CD8-positive, alpha-beta memory T cell (primary cell): ENCODE data around the gene BBS9. TPM values are rescaled to one million over a fixed set of nuclear protein-coding genes. Genes with fewer than 3 reads are reported as not detected.
A peak's percentile ranks its signal among the peaks of the same experiment; 100 is the strongest.

ENCODE experiments used
- CTCF ChIA-PET: fragments of 350-600 bp; sonication (Branson Sonifier 250); formaldehyde crosslinking; loops from one replicate; lab custom pipeline; 2021; ENCODE audit warnings: antibody characterized with exemption; lab: Charles Lee
- POLR2A ChIA-PET: fragments of 350-600 bp; sonication (Branson Sonifier 250); formaldehyde crosslinking; loops from one replicate; lab custom pipeline; 2021; ENCODE audit warnings: antibody characterized with exemption; lab: Charles Lee
- DNase-seq, 5 donors: peaks; one replicate each; pipeline versions ENCODE4 v3.0.0 to v3.0.0-alpha.2; 2020 to 2022; ENCODE audit warnings: mixed read lengths in 1 of 5
- H3K27ac ChIP-seq: one replicate; pipeline ENCODE4 v1.7.0; 2013; ENCODE audit warnings: low read depth, mild to moderate bottlenecking, low read length, moderate library complexity
- H3K27me3 ChIP-seq: 2 replicates; pipeline ENCODE4 v1.7.0; 2013; ENCODE audit warnings: low read length, mild to moderate bottlenecking; ENCODE audit not compliant: insufficient read depth, poor library complexity, severe bottlenecking
- H3K36me3 ChIP-seq: 2 replicates; pipeline ENCODE4 v1.7.0; 2013; ENCODE audit warnings: mild to moderate bottlenecking, low read length, moderate library complexity; ENCODE audit not compliant: insufficient read depth
- H3K4me1 ChIP-seq: 2 replicates; pipeline ENCODE4 v1.7.0; 2013; ENCODE audit warnings: mild to moderate bottlenecking, low read length, moderate library complexity; ENCODE audit not compliant: insufficient read depth
- H3K4me3 ChIP-seq: 2 replicates; pipeline ENCODE4 v1.7.0; 2013; ENCODE audit warnings: mild to moderate bottlenecking, low read length
- H3K9me3 ChIP-seq: 2 replicates; pipeline ENCODE4 v1.7.0; 2013; ENCODE audit warnings: mild to moderate bottlenecking, low read length
- H3K27ac Mint-ChIP-seq, 8 donors: one replicate each; pipeline ENCODE4 v1.8.0; 2020 to 2021; ENCODE audit warnings: mixed read lengths in 8 of 8, mild to moderate bottlenecking in 6 of 8, inconsistent platforms in 3 of 8, moderate library complexity in 3 of 8
- H3K27me3 Mint-ChIP-seq, 2 donors: one replicate each; pipeline ENCODE4 v1.8.0; 2020 to 2021; ENCODE audit warnings: mixed read lengths in 2 of 2, mild to moderate bottlenecking in 1 of 2, moderate library complexity in 1 of 2
- H3K36me3 Mint-ChIP-seq, 3 donors: one replicate each; pipeline ENCODE4 v1.8.0; 2020 to 2021; ENCODE audit warnings: mixed read lengths in 3 of 3, inconsistent platforms in 1 of 3, mild to moderate bottlenecking in 1 of 3
- H3K4me1 Mint-ChIP-seq, 3 donors: one replicate each; pipeline ENCODE4 v1.8.0; 2020 to 2021; ENCODE audit warnings: mixed read lengths in 3 of 3, inconsistent platforms in 1 of 3, mild to moderate bottlenecking in 1 of 3
- H3K4me3 Mint-ChIP-seq, 7 donors: one replicate each; pipeline ENCODE4 v1.8.0; 2020 to 2021; ENCODE audit warnings: mixed read lengths in 7 of 7, mild to moderate bottlenecking in 6 of 7, moderate library complexity in 4 of 7, inconsistent platforms in 2 of 7
- H3K9me3 Mint-ChIP-seq, 5 donors: one replicate each; pipeline ENCODE4 v1.8.0; 2020 to 2022; ENCODE audit warnings: mixed read lengths in 5 of 5, mild to moderate bottlenecking in 3 of 5, moderate library complexity in 2 of 5, inconsistent platforms in 1 of 5
- polyA plus RNA-seq: library from polyadenylated mRNA; unstranded; fragments of 300-500 nt; fragmentation: Illumina TruSeq; gene quantifications from one replicate; pipeline ENCODE4 v1.2.3, GENCODE V29; 2021
- total RNA-seq, 2 experiments: library from RNA; stranded (reverse); gene quantifications; one replicate each; pipeline ENCODE4 v1.2.3, GENCODE V29; 2021

Gene BBS9
- total and polyA plus RNA-seq, 3 experiments from 2014 or later, result 10.0 to 14.6 (median 11.1) TPM

DNA sequence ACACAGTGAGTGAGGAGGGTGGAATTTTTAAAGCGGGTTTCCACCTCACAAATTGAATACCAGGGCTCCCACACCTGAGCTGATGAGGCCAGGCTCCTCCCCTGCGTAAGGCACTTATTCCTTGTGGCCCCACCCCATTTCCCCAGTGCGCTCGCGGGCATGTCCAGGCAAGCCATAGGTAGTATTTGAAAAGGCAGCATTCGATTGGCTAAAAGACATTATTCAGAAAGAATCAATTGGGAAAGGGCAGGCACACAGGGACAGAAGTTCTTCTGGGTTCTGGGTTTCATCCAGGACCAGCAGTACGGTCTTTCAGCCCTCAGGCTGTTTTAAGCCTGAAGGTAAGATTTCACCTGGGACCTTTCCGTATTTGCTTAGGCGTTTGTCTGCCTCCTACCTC, 222.3 kb downstream of the BBS9 start:
- DNase-seq, result no peak
- ChIA-PET CTCF (no interaction called here), POLR2A (no interaction called here)
- Mint-ChIP-seq H3K36me3 (peaks cover 9 to 31% (median 23%) of the 10 kb centered on the region in 3 donors), H3K4me3 (no peak overlapping the region), H3K4me1 (peaks cover 0 to 2% (median 0%) of the 10 kb centered on the region in 3 donors), H3K9me3 (no peaks in the 10 kb centered on the region), H3K27ac (no peak overlapping the region), H3K27me3 (no peaks in the 10 kb centered on the region)
- no peaks in the 10 kb centered on the region for H3K9me3 ChIP-seq
- H3K36me3 ChIP-seq, result no peaks in the 10 kb centered on the region
- no peak overlapping the region for H3K27ac ChIP-seq
- H3K4me3 ChIP-seq, result no peak overlapping the region
- no peaks in the 10 kb centered on the region for H3K27me3 ChIP-seq
- H3K4me1 ChIP-seq, result no peaks in the 10 kb centered on the region

DNA sequence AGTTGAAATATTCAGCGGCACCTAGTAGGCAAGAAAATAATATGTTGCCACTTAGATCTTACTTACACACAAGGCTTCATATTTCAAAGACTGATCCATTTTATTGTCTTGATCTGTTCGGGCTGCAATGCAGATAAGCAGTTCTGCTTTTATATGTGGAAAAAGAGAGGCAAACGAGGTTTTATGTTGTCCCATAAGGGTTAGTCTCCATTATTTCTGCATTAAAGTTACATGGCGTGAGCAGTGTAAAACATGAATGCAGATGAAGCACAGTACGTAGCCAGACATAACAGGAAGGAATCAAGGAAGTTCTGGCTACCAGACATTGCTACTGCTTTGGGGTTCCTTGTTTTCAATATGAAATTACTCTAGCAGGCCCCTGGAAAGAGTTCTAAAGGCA, 224.8 kb downstream of the BBS9 start:
- no peaks in the 10 kb centered on the region for H3K27me3 Mint-ChIP-seq
- no peak overlapping the region for H3K4me3 Mint-ChIP-seq
- H3K9me3 ChIP-seq, result no peaks in the 10 kb centered on the region
- H3K4me1 ChIP-seq, result no peaks in the 10 kb centered on the region
- CTCF ChIA-PET, result no interaction called here
- H3K27me3 ChIP-seq, result no peaks in the 10 kb centered on the region
- DNase-seq, result no peak
- no peaks in the 10 kb centered on the region for H3K36me3 ChIP-seq
- H3K27ac Mint-ChIP-seq, result no peak overlapping the region
- no peak overlapping the region for H3K4me3 ChIP-seq
- POLR2A ChIA-PET, result no interaction called here
- peaks cover 11 to 24% (median 23%) of the 10 kb centered on the region in 3 donors for H3K36me3 Mint-ChIP-seq
- no peak overlapping the region for H3K27ac ChIP-seq
- peaks cover 0 to 2% (median 0%) of the 10 kb centered on the region in 3 donors for H3K4me1 Mint-ChIP-seq
- no peaks in the 10 kb centered on the region for H3K9me3 Mint-ChIP-seq

DNA sequence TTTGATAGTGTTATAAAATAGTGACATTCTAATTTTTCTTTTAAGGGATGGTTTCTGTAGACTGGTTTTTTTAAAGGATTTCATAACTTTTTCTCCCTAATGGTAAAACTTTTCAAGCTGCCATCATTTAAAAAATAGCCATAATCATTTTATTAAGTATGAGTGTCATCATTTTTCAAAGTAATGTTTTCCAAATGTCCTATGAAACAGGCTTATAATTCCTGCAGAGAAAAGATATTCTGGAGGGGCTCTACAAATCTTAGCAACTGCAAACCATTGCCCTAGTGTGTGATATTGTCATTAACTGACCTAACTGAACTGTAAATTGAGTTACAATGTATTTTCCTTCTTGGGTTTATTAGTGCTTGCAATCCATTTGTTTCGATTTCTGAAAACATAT, 226.0 kb downstream of the BBS9 start:
- CTCF ChIA-PET, result no interaction called here
- POLR2A ChIA-PET, result no interaction called here
- H3K4me1 ChIP-seq, result no peaks in the 10 kb centered on the region
- Mint-ChIP-seq H3K27me3 (no peaks in the 10 kb centered on the region), H3K27ac (no peak overlapping the region), H3K36me3 (peaks cover 9 to 15% (median 13%) of the 10 kb centered on the region in 3 donors), H3K4me1 (peaks cover 0 to 2% (median 0%) of the 10 kb centered on the region in 3 donors), H3K4me3 (no peak overlapping the region), H3K9me3 (no peaks in the 10 kb centered on the region)
- no peaks in the 10 kb centered on the region for H3K9me3 ChIP-seq
- no peak overlapping the region for H3K4me3 ChIP-seq
- H3K27ac ChIP-seq, result no peak overlapping the region
- DNase-seq, result no peak
- H3K36me3 ChIP-seq, result no peaks in the 10 kb centered on the region
- H3K27me3 ChIP-seq, result no peaks in the 10 kb centered on the region

DNA sequence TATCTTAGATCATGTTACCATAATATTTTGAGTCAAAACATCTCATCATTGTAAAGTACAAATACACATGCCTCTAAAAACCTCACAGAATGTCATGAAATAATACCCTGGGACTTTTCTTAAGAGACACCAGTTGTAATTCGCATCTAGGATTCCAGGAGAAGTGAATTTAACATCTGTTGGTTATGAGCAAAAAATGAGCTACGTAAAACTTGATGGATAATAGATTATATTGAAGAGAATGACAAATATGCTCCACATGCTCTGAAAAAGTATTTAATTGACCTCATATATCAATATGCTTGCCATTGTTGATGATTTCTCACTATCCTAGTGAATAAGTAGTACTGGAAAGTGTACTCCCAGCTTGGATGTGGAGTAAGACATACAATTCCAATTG, 227.0 kb downstream of the BBS9 start:
- no peaks in the 10 kb centered on the region for H3K36me3 ChIP-seq
- no peaks in the 10 kb centered on the region for H3K9me3 ChIP-seq
- H3K4me3 ChIP-seq, result no peak overlapping the region
- Mint-ChIP-seq H3K4me3 (no peak overlapping the region), H3K9me3 (no peaks in the 10 kb centered on the region), H3K4me1 (peaks cover 0 to 2% (median 0%) of the 10 kb centered on the region in 3 donors), H3K27me3 (no peaks in the 10 kb centered on the region), H3K36me3 (peaks cover 9 to 11% (median 9%) of the 10 kb centered on the region in 3 donors), H3K27ac (no peak overlapping the region)
- H3K4me1 ChIP-seq, result no peaks in the 10 kb centered on the region
- POLR2A ChIA-PET, result no interaction called here
- no peaks in the 10 kb centered on the region for H3K27me3 ChIP-seq
- no peak for DNase-seq
- CTCF ChIA-PET, result no interaction called here
- H3K27ac ChIP-seq, result no peak overlapping the region

DNA sequence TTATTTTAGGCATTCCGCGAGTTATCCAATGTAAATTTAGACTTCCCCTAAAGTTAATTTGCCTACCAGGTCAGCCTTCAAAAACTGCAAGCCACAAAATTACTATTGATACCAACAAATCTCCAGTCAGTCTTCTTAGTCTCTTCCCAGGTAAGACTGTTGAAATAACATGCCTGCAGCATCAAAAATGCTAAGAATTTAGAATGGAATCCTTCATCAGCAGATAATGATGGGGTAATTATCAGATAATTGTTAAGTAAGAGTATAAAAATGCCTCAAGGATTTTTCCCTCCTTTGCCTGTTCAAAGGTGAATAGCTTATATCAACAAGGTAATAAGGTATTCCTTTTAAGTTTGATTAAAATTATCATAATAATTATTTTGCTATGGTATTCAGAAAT, 228.5 kb downstream of the BBS9 start:
- H3K27me3 Mint-ChIP-seq, result no peaks in the 10 kb centered on the region
- no peaks in the 10 kb centered on the region for H3K27me3 ChIP-seq
- no peak for DNase-seq
- H3K27ac Mint-ChIP-seq, result no peak overlapping the region
- H3K9me3 Mint-ChIP-seq, result no peaks in the 10 kb centered on the region
- H3K27ac ChIP-seq, result no peak overlapping the region
- ChIA-PET POLR2A (no interaction called here), CTCF (no interaction called here)
- H3K4me1 ChIP-seq, result no peaks in the 10 kb centered on the region
- no peaks in the 10 kb centered on the region for H3K36me3 ChIP-seq
- no peak overlapping the region for H3K4me3 Mint-ChIP-seq
- peaks cover 0 to 2% (median 0%) of the 10 kb centered on the region in 3 donors for H3K4me1 Mint-ChIP-seq
- H3K4me3 ChIP-seq, result no peak overlapping the region
- peaks cover under 1 to 6% (median 5%) of the 10 kb centered on the region in 3 donors for H3K36me3 Mint-ChIP-seq
- no peaks in the 10 kb centered on the region for H3K9me3 ChIP-seq

DNA sequence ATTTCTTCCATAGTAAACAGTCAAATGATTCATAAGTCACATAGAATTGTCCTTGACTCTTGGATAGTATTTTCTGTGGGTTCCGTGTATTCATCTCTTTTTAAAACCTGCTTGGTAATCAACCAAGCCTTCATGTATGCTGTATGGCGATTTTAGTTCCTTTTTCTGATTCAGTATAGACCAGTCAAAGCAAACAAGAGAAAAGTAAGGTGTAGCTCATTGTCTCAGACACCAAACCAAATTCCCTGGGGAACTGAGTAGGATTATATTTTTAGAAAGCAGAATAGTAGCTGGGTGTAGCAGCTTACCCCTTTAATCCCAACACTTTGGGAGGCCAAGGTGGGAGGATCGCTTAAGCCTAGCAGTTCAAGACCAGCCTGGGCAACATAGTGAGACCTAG, 240.5 kb downstream of the BBS9 start:
- H3K9me3 ChIP-seq, result no peaks in the 10 kb centered on the region
- no peak for DNase-seq
- CTCF ChIA-PET, result no interaction called here
- peaks cover 0 to 2% (median 0%) of the 10 kb centered on the region in 5 donors for H3K9me3 Mint-ChIP-seq
- no peak overlapping the region for H3K27ac ChIP-seq
- H3K27ac Mint-ChIP-seq, result no peak overlapping the region
- no peaks in the 10 kb centered on the region for H3K4me1 ChIP-seq
- POLR2A ChIA-PET, result no interaction called here
- peaks cover 41 to 68% (median 56%) of the 10 kb centered on the region in 3 donors for H3K36me3 Mint-ChIP-seq
- no peaks in the 10 kb centered on the region for H3K4me1 Mint-ChIP-seq
- no peaks in the 10 kb centered on the region for H3K36me3 ChIP-seq
- no peak overlapping the region for H3K4me3 Mint-ChIP-seq
- no peaks in the 10 kb centered on the region for H3K27me3 Mint-ChIP-seq
- H3K4me3 ChIP-seq, result no peak overlapping the region
- no peaks in the 10 kb centered on the region for H3K27me3 ChIP-seq

DNA sequence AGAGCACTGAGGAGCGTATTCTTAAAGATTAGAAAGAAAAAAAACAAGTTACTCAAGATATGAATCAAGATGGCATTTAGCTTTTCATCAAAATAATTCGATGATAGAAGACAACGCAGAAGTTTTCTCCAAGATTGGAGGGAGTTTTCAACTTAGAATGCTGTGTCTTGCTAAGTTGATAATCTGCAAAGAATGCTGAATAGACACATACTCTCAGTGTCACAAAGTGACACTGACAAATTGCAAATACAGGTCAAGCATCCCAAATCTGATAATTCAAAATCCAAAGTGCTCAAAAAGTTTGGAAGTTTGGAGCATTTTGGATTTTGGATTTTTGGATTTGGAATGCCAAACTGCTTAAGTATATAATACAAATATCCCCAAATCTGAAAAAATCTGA, 243.8 kb downstream of the BBS9 start:
- H3K27ac Mint-ChIP-seq, result no peak overlapping the region
- Histone ChIP-seq H3K36me3 (no peaks in the 10 kb centered on the region), H3K27me3 (no peaks in the 10 kb centered on the region), H3K27ac (no peak overlapping the region), H3K9me3 (no peaks in the 10 kb centered on the region), H3K4me3 (no peak overlapping the region), H3K4me1 (no peaks in the 10 kb centered on the region)
- no peak overlapping the region for H3K4me3 Mint-ChIP-seq
- ChIA-PET CTCF (no interaction called here), POLR2A (no interaction called here)
- H3K9me3 Mint-ChIP-seq, result no peaks in the 10 kb centered on the region
- no peaks in the 10 kb centered on the region for H3K27me3 Mint-ChIP-seq
- DNase-seq, result no peak
- no peaks in the 10 kb centered on the region for H3K4me1 Mint-ChIP-seq
- peaks cover 34 to 58% (median 43%) of the 10 kb centered on the region in 3 donors for H3K36me3 Mint-ChIP-seq

DNA sequence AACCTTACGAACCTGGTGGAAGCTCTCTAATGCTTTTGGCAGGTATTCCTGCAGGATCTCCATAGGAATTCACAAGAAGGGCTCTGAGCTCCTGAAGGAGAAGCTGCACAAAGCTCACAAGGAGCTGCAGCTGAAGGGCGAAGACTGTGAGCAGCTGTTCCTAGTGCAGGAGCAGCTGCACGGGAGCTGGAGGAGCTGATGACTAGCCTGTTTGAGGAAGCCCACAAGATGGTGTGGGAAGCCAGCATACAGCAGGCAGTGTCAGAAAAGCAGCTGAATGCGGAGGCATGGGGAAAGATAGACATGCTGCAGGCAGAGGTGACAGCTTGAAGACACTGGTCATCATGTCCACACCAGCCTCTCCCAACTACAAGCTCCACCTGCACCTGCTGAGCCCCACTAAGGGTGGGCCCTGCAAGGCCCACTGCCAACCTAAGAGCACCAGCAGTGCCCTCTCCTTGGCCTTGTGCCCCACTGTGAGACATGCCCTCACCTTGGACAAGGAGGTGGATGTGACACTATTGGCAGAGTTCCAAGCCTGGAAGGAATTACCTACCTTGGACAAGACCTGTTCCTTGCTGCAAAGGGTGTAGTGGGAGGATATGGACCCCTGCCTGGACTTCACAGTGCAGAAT, 250.6 kb downstream of the BBS9 start:
- H3K4me1 ChIP-seq, result no peaks in the 10 kb centered on the region
- Mint-ChIP-seq H3K27me3 (no peaks in the 10 kb centered on the region), H3K4me1 (no peaks in the 10 kb centered on the region), H3K27ac (peak overlapping the region in 1 of 8 donors; percentile 41), H3K36me3 (peaks cover 32 to 40% (median 36%) of the 10 kb centered on the region in 3 donors), H3K4me3 (no peak overlapping the region), H3K9me3 (no peaks in the 10 kb centered on the region)
- H3K4me3 ChIP-seq, result no peak overlapping the region
- no peaks in the 10 kb centered on the region for H3K36me3 ChIP-seq
- ChIA-PET POLR2A (no interaction called here), CTCF (no interaction called here)
- H3K9me3 ChIP-seq, result no peaks in the 10 kb centered on the region
- no peaks in the 10 kb centered on the region for H3K27me3 ChIP-seq
- DNase-seq, result no peak
- H3K27ac ChIP-seq, result no peak overlapping the region
